Measurements from ENCODE around the gene HAPLN2.
"Not testable (repeated sequence)": the region's sequence is repeated elsewhere in the genome, so short reads cannot be mapped to it uniquely, and the experiment has no call there.

The HAPLN2 gene

DNA sequence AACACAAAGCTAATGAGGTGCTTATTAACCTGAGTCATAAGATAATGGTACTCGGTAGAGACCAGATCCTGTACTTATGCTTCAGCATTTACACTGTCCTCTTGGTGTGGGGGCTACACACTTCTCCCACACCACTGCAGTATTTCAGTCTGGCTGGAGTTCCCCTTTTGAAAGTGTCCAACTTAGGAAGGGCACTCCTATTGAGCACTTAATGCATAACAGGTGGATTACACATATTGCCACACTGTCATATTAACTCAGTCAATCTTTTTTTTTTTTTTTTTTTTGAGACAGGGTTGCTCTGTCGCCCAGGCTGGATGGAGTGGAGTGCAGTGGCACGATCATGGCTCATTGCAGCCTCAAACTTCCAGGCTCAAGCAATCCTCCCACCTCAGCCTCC lies 19.4 kb upstream of the HAPLN2 start:
- POLR2A ChIA-PET = interaction anchor here (1.2 kb wide), 1 partner anchor 8 kb away, joined by 6 read pairs; the partner anchor contains the start of gene NAXE
- H3K4me3 ChIP-seq (ENCODE audit: low read depth, low read length) = no peak overlapping the region
- DNase-seq (ENCODE audit: low read depth, low spot score) = no peak
- TF ChIP-seq CTCF (IDR thresholded peaks at IDR 0.05; ENCODE audit: insufficient read depth, low read length, missing control alignments) = no peak
- CTCF ChIA-PET = interaction anchor here (0.7 to 6.4 kb wide), 9 partner anchors 9 to 154 kb away, joined by 3 to 25 read pairs (median 3); no protein-coding TSS in a partner anchor

DNA sequence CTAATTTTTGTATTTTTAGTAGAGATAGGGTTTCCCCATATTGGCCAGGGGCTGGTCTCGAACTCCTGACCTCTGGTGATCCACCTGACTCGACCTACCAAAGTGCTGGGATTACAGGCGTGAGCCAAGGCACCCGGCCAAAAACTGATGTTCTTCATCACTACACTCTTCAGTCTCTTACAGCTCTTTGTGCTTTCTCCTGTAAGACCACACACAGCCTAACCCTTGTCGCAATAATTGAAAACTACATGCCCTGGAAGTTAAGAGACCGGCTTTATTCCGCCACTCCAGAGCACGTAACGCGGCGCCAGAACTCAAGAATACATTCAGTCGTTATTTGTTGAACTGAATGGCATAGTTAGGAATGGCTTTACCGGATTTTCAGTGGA lies 18.5 kb upstream of the HAPLN2 start:
- no peak for DNase-seq (ENCODE audit: low read depth, low spot score)
- no peak for TF ChIP-seq CTCF (IDR thresholded peaks at IDR 0.05; ENCODE audit: insufficient read depth, low read length, missing control alignments)
- POLR2A ChIA-PET = interaction anchor here (1.2 kb wide), 1 partner anchor 9 kb away, joined by 6 read pairs; the partner anchor contains the start of gene NAXE
- H3K4me3 ChIP-seq (ENCODE audit: low read depth, low read length) = peak overlapping the region; percentile 89
- CTCF ChIA-PET = interaction anchor here (0.6 to 6.4 kb wide), 11 partner anchors 8 to 215 kb away, joined by 3 to 51 read pairs (median 3); partner anchors contain the start of gene NAXE

- CTCF ChIA-PET = interaction anchor here (0.6 to 6.4 kb wide), 13 partner anchors 9 to 215 kb away, joined by 3 to 51 read pairs (median 3); partner anchors contain the start of gene NAXE
- TF ChIP-seq CTCF (IDR thresholded peaks at IDR 0.05; ENCODE audit: insufficient read depth, low read length, missing control alignments) = no peak
- DNase-seq (ENCODE audit: low read depth, low spot score) = peak; percentile 53
- POLR2A ChIA-PET = interaction anchor here (1.1 to 1.2 kb wide), 2 partner anchors 10 kb away, joined by 4 to 6 read pairs; partner anchors contain the start of gene NAXE
- peak within 1 kb of the TSS; percentile 89 for H3K4me3 ChIP-seq (ENCODE audit: low read depth, low read length)
Measured at GRCh38 chr1:156601122-156601830, 17.9 kb upstream of the HAPLN2 start, which contains the start of gene GPATCH4. TSS of gene GPATCH4 (minus strand) at chr1:156601479.

DNA sequence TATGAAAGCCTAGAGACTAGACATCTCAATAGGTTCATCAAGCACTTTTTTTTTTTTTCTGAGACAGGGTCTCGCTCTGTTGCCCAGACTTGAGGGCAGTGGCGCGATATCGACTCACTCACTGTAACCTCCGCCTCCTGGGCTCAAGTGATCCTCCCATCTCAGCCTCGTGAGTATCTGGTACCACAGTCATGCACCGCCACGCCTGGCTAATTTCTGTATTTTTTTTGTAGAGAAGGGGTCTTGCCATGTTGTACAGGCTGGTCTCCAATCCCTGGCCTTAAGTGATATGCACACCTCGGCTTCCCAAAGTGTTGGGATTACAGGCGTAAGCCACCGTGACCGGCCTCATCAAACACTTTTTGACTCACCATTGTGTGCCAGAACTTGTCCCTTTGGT lies 17.3 kb upstream of the HAPLN2 start:
- POLR2A ChIA-PET = interaction anchor here (1.1 kb wide), 1 partner anchor 11 kb away, joined by 4 read pairs; the partner anchor contains the start of gene NAXE
- H3K4me3 ChIP-seq (ENCODE audit: low read depth, low read length) = peak overlapping the region; percentile 89
- CTCF ChIA-PET = interaction anchor here (0.6 to 6.4 kb wide), 12 partner anchors 9 to 217 kb away, joined by 3 to 51 read pairs (median 4); partner anchors contain the start of gene NAXE
- no peak for DNase-seq (ENCODE audit: low read depth, low spot score)
- TF ChIP-seq CTCF (IDR thresholded peaks at IDR 0.05; ENCODE audit: insufficient read depth, low read length, missing control alignments) = no peak

- ChIA-PET POLR2A (no interaction called here), CTCF (interaction anchor here (0.9 to 6.4 kb wide), 9 partner anchors 10 to 218 kb away, joined by 3 to 51 read pairs (median 4); partner anchors contain the start of gene NAXE)
- no peak for TF ChIP-seq CTCF (IDR thresholded peaks at IDR 0.05; ENCODE audit: insufficient read depth, low read length, missing control alignments)
- no peak overlapping the region for H3K4me3 ChIP-seq (ENCODE audit: low read depth, low read length)
- DNase-seq (ENCODE audit: low read depth, low spot score) = no peak
Measured at GRCh38 chr1:156602557-156602993, 16.6 kb upstream of the HAPLN2 start.

DNA sequence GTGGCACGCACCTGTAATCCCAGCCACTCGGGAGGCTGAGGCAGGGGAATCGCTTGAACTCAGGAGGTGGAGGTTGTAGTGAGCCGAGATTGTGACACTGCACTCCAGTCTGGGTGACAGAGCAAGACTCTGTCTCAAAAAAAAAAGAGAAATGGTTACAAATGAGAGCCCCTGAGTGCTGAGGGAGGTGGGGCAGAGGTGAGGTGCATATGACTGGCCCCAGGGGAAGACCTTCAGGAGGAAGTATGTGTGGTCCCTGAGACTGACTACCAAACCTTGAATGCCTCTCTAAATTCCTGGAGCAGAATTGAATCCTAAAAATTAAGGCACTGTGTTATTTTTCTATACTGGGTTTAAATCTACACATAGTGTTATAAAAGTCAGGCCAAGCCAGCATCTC lies 11.9 kb upstream of the HAPLN2 start:
- CTCF ChIA-PET; H3K4me3 ChIP-seq (ENCODE audit: low read depth, low read length); POLR2A ChIA-PET; DNase-seq (ENCODE audit: low read depth, low spot score): not testable (repeated sequence)
